Measurements from ENCODE around the gene TSPYL1.

The TSPYL1 gene

DNA sequence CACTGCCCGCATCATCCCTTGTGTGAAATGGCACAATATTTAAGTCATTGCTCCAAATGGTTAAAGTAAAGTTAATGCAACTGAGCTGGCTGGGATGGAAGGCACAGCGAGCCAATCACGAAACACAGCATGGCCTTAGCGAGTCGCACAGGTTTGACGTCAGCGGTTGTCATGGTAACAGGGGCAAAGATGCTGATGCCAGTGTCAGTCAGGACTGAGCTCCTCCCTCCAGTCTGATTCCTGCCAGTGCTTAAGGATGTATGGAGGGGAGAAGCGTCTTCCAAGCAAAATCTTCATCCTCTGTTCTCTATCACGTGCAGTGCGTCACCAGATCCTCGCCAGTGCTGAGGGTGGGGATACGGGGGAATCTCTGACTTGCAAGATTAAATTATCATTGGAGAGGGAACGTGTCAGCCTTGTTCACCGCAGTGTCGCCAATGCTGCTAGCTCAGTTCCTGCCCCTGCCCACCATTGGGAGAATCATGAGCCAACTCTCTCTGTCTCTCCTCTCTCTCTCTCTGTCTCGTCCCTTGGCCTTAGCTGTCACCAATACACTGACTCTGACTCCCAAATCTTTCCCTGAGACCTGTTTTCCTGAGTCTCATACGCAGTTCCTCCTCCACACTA, 50.3 kb downstream of the TSPYL1 start:
- peak; percentile 47 for DNase-seq (ENCODE audit: insufficient read length, low spot score)
- peak; percentile 41; the same call in 1 of the 2 replicates for TF ChIP-seq POLR2A (IDR thresholded peaks at IDR 0.05; ENCODE audit: low read depth, low read length)
- peak; percentile 91 for FAIRE-seq
